Stimulated activated naive B cell treated with anti-CD40 and anti-IgM and Interleukin-4, amounts not matched to agents 10 μg/mL and 1 μg/mL and 100 μg/mL, for 72 hours (primary cell): ENCODE measurements around the gene COPS3.
A peak's percentile ranks its signal among the peaks of the same experiment; 100 is the strongest.

Source experiments
- ATAC-seq, 2 donors: fragments of 150-1000 bp; cut with Tn5 transposase; replicated peaks; 2 replicates each; pipeline ENCODE4 v1.10.0; 2021; ENCODE audit warnings: moderate library complexity in 1 of 2
- DNase-seq: peaks from one replicate; pipeline ENCODE4 v3.0.0; 2021
- H3K27ac Mint-ChIP-seq: one replicate; pipeline ENCODE4 v1.8.0; 2022; ENCODE audit warnings: mild to moderate bottlenecking, mixed read lengths
- H3K27me3 Mint-ChIP-seq, 2 donors: one replicate each; pipeline ENCODE4 v1.8.0; 2022; ENCODE audit warnings: mixed read lengths in 2 of 2
- H3K36me3 Mint-ChIP-seq, 2 donors: one replicate each; pipeline ENCODE4 v1.8.0; 2022; ENCODE audit warnings: mixed read lengths in 2 of 2, mild to moderate bottlenecking in 1 of 2
- H3K4me1 Mint-ChIP-seq, 2 donors: one replicate each; pipeline ENCODE4 v1.8.0; 2022; ENCODE audit warnings: mixed read lengths in 2 of 2, mild to moderate bottlenecking in 1 of 2
- H3K4me3 Mint-ChIP-seq, 2 donors: one replicate each; pipeline ENCODE4 v1.8.0; 2022; ENCODE audit warnings: mild to moderate bottlenecking in 2 of 2, mixed read lengths in 2 of 2, moderate library complexity in 1 of 2
- H3K9me3 Mint-ChIP-seq, 2 donors: one replicate each; pipeline ENCODE4 v1.8.0; 2022; ENCODE audit warnings: mixed read lengths in 2 of 2, mild to moderate bottlenecking in 1 of 2

Gene COPS3

GRCh38 chr17:17206124-17206912 is 74.7 kb downstream of the COPS3 start, which contains the start of gene PLD6:
Gene PLD6, minus strand, starts transcription at chr17:17206333. Its CDS starts 47 bp downstream, at chr17:17206286.
- peak within 1 kb of the TSS; percentile 87 to 89 for H3K4me3 Mint-ChIP-seq
- H3K27ac Mint-ChIP-seq = peak within 1 kb of the TSS; percentile 97
- peak; percentile 94 for DNase-seq
- H3K27me3 Mint-ChIP-seq = no peaks in the 10 kb centered on the region
- peaks cover 0 to 5% of the 10 kb centered on the region in 2 donors for H3K9me3 Mint-ChIP-seq
- H3K36me3 Mint-ChIP-seq = peaks cover 26 to 33% of the 10 kb centered on the region in 2 donors
- H3K4me1 Mint-ChIP-seq = peaks cover 17 to 32% of the 10 kb centered on the region in 2 donors
- ATAC-seq = peak; percentile 75 to 85

GRCh38 chr17:17205368-17206123 is 75.5 kb downstream of the COPS3 start:
- DNase-seq (peak; percentile 67), ATAC-seq (peak; percentile 64 to 74)
- Mint-ChIP-seq H3K4me1 (peaks cover 17 to 32% of the 10 kb centered on the region in 2 donors), H3K27me3 (no peaks in the 10 kb centered on the region), H3K27ac (peak overlapping the region; percentile 97), H3K36me3 (peaks cover 27 to 34% of the 10 kb centered on the region in 2 donors), H3K4me3 (peak overlapping the region; percentile 87 to 89), H3K9me3 (peaks cover 0 to 5% of the 10 kb centered on the region in 2 donors)

GRCh38 chr17:17204635-17205231 is 76.3 kb downstream of the COPS3 start:
- Mint-ChIP-seq H3K27ac (peak overlapping the region; percentile 97), H3K4me3 (peak overlapping the region; percentile 87 to 89), H3K36me3 (peaks cover 29 to 41% of the 10 kb centered on the region in 2 donors), H3K27me3 (no peaks in the 10 kb centered on the region), H3K4me1 (peaks cover 20 to 36% of the 10 kb centered on the region in 2 donors), H3K9me3 (peaks cover 0 to 5% of the 10 kb centered on the region in 2 donors)
- ATAC-seq = no peak
- DNase-seq = no peak

GRCh38 chr17:17204041-17204591 is 76.9 kb downstream of the COPS3 start:
- Mint-ChIP-seq H3K27me3 (no peaks in the 10 kb centered on the region), H3K27ac (no peak overlapping the region), H3K9me3 (peaks cover 0 to 5% of the 10 kb centered on the region in 2 donors), H3K4me1 (peaks cover 20 to 38% of the 10 kb centered on the region in 2 donors), H3K36me3 (peaks cover 29 to 43% of the 10 kb centered on the region in 2 donors), H3K4me3 (peak overlapping the region; percentile 87 to 89)
- ATAC-seq = no peak
- no peak for DNase-seq

GRCh38 chr17:17203173-17203730 is 77.8 kb downstream of the COPS3 start:
- Mint-ChIP-seq H3K36me3 (peaks cover 29 to 45% of the 10 kb centered on the region in 2 donors), H3K27me3 (no peaks in the 10 kb centered on the region), H3K4me3 (no peak overlapping the region), H3K4me1 (peaks cover 20 to 38% of the 10 kb centered on the region in 2 donors), H3K27ac (no peak overlapping the region), H3K9me3 (peaks cover 0 to 5% of the 10 kb centered on the region in 2 donors)
- ATAC-seq = no peak
- no peak for DNase-seq

- peaks cover 0 to 5% of the 10 kb centered on the region in 2 donors for H3K9me3 Mint-ChIP-seq
- DNase-seq = no peak
- H3K27ac Mint-ChIP-seq = no peak overlapping the region
- peaks cover 32 to 56% of the 10 kb centered on the region in 2 donors for H3K36me3 Mint-ChIP-seq
- H3K27me3 Mint-ChIP-seq = no peaks in the 10 kb centered on the region
- ATAC-seq = no peak
- H3K4me1 Mint-ChIP-seq = peaks cover 21 to 38% of the 10 kb centered on the region in 2 donors
- H3K4me3 Mint-ChIP-seq = no peak overlapping the region
These were observed 79.1 kb downstream of the COPS3 start for GRCh38 chr17:17201907-17202306.

- Mint-ChIP-seq H3K4me1 (peaks cover 17 to 31% of the 10 kb centered on the region in 2 donors), H3K27ac (no peak overlapping the region), H3K27me3 (no peaks in the 10 kb centered on the region), H3K36me3 (peaks cover 32 to 56% of the 10 kb centered on the region in 2 donors), H3K9me3 (peaks cover 0 to under 1% of the 10 kb centered on the region in 2 donors), H3K4me3 (no peak overlapping the region)
- DNase-seq = no peak
- no peak for ATAC-seq
These were observed 79.8 kb downstream of the COPS3 start for GRCh38 chr17:17201271-17201670.

- Mint-ChIP-seq H3K27me3 (no peaks in the 10 kb centered on the region), H3K4me3 (no peak overlapping the region), H3K9me3 (no peaks in the 10 kb centered on the region), H3K36me3 (peaks cover 32 to 56% of the 10 kb centered on the region in 2 donors), H3K4me1 (peaks cover 17 to 30% of the 10 kb centered on the region in 2 donors), H3K27ac (no peak overlapping the region)
- no peak for ATAC-seq
- no peak for DNase-seq
These were observed 80.2 kb downstream of the COPS3 start for GRCh38 chr17:17200831-17201230.

GRCh38 chr17:17200311-17200710 is 80.7 kb downstream of the COPS3 start:
- peaks cover 32 to 56% of the 10 kb centered on the region in 2 donors for H3K36me3 Mint-ChIP-seq

GRCh38 chr17:17198281-17198680 is 82.8 kb downstream of the COPS3 start:
- no peak for ATAC-seq
- Mint-ChIP-seq H3K4me3 (no peak overlapping the region), H3K27ac (no peak overlapping the region), H3K36me3 (peaks cover 20 to 41% of the 10 kb centered on the region in 2 donors), H3K9me3 (no peaks in the 10 kb centered on the region), H3K27me3 (no peaks in the 10 kb centered on the region), H3K4me1 (peaks cover 6 to 12% of the 10 kb centered on the region in 2 donors)
- no peak for DNase-seq

More at GRCh38 chr17:17200311-17200710, 80.7 kb downstream of the COPS3 start:
- H3K4me1 Mint-ChIP-seq = peaks cover 17 to 25% of the 10 kb centered on the region in 2 donors
- ATAC-seq (no peak), DNase-seq (no peak)
- H3K27me3 Mint-ChIP-seq = no peaks in the 10 kb centered on the region
- H3K9me3 Mint-ChIP-seq = no peaks in the 10 kb centered on the region
- H3K4me3 Mint-ChIP-seq = no peak overlapping the region
- peak overlapping the region; percentile 9 for H3K27ac Mint-ChIP-seq

- H3K27me3 Mint-ChIP-seq = no peaks in the 10 kb centered on the region
- no peak overlapping the region for H3K4me3 Mint-ChIP-seq
- DNase-seq (no peak), ATAC-seq (no peak)
- H3K36me3 Mint-ChIP-seq = peaks cover 12 to 29% of the 10 kb centered on the region in 2 donors
- peaks cover 6 to 15% of the 10 kb centered on the region in 2 donors for H3K4me1 Mint-ChIP-seq
- peak overlapping the region; percentile 14 for H3K27ac Mint-ChIP-seq
- H3K9me3 Mint-ChIP-seq = no peaks in the 10 kb centered on the region
These were observed 84.3 kb downstream of the COPS3 start for GRCh38 chr17:17196776-17197175.
